HG02759 (cell line): ENCODE data around the gene PIK3IP1.
"Not testable (repeated sequence)": the region's sequence is repeated elsewhere in the genome, so short reads cannot be mapped to it uniquely, and the experiment has no call there.

Experiments used
- ATAC-seq: cut with Tn5 transposase; IDR thresholded peaks from one replicate; pipeline ENCODE4 v1.9.1; 2021; ENCODE audit warnings: mild to moderate bottlenecking, moderate library complexity; ENCODE audit not compliant: unreplicated experiment

PIK3IP1 gene

DNA sequence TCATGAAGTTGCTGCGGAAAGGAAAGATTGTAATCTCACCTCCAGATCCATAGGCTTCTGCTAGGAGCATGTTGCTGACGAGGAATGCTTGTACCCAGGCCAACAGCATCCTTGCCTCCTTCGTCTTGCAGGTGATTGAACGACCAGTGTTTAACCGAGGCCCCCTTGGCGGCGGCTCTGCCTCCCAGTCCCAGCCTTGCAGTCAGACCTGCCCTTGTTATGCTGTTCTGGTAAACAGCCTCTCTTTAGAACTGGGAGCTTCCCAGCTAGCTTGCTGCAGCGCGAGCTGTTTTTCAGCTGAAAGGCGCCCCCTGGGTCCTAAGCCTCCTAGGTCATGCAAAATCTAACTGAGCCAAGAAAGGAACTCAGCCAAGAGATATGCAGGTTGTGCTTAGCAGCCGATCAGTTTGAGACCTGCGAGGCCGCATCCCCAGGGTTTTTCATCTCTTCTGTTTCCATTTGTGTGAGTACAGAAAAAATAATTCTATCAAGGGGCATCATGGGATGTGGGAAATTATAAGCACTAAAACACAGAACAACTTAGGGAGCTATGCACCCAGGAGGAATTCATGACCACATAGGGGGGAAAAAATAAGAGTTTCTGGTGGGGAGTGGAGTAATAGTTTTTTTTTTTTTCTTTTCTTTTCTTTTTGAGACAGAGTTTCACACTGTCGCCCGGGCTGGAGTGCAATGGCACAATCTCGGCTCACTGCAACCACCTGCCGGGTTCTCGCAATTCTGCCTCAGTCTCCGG is at the start of gene PIK3IP1:
PIK3IP1 (minus strand) TSS at position 253 of the 754 bp plus-strand sequence; CDS start at position 109, 144 bp downstream.
- ATAC-seq: no peak

DNA sequence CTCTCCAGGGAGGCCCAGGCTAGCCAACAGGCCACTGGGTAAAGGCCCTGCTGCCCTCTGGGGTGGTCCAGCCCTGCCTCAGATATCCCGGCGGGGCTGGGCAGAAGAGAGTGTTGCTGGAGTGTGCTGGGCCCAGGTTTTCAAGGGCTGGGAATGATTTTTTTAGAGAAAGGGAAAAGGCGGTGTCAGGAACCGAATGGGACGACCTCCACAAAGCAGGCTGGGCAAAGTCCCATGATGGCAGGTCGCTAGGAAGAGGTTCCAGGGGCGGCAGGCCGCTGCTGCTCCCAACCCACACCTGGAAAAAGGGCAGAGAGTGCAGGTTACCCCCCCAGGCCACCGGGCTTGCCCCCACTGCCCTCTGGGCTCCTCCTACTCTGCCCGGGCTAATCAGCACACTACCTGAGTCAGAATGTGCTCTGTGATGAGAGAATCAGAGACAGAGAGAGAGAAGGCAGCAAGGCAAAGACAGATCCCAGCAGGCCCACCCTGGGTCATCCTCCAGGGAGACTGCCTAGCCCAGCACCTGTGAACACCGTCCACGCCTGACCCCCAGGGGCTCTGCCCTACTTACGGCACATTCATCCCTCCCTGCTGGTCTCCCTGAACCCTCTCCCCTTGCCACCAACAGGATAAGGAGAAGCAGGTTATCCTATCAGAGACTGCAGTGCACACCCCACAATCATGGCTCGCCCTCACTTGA is 49.2 kb upstream of the PIK3IP1 start:
- ATAC-seq: no peak

- no peak for ATAC-seq
Measured at GRCh38 chr22:31340765-31341247, 48.5 kb upstream of the PIK3IP1 start.

GRCh38 chr22:31340360-31340759 is 48.1 kb upstream of the PIK3IP1 start:
- ATAC-seq: no peak

DNA sequence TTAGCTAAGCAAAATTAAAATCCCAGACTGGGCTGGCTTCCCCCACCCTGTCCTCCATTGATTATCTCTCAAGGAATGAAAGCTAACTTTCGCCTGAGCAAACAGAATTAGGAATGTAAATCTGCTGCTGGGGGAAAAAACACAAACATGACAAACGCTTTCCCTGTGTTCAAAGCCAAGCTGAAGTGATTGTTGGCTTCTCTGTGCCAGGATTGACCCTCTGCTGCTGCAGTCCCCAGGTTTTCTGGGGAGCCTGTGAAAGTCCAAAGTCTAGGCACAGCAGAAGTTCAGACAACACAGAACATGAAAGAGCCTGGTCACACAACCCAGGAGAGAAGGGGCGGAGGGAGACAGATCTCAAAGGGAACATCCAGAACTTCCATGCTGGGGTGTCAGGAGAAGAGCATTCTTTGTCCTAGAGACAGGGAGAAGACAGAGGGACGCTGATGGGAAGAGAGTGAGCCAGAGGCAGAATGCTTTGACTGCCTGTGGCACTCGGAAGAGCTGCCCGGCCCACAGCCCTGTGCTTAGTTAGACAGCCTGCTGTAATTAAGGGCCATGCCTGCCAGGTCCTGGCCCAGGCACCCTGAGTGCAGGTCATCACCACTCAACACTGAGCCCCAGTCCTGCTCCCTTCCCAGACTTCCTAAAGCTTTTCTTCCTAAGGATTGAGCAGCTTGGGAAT is 47.0 kb upstream of the PIK3IP1 start:
- no peak for ATAC-seq

DNA sequence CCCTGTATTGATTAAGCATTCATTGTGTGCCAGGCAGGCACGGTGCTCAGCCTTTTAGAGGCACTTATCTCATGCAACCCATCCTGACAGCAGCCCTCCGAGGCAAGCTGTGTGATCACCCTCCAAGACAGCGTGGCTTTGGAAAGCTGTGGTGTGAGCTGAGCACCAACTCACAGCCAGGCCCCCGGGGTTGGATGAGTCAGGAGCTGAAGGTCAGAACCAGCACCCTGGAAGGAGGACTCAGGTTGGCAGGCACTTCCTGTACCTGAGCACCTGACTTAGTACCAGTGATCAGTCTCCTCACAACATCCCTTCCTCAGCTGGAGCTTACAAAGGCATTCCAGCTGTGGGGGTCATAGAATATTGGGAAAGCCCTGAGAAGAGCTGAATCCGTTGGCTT is 44.9 kb upstream of the PIK3IP1 start:
- no peak for ATAC-seq

DNA sequence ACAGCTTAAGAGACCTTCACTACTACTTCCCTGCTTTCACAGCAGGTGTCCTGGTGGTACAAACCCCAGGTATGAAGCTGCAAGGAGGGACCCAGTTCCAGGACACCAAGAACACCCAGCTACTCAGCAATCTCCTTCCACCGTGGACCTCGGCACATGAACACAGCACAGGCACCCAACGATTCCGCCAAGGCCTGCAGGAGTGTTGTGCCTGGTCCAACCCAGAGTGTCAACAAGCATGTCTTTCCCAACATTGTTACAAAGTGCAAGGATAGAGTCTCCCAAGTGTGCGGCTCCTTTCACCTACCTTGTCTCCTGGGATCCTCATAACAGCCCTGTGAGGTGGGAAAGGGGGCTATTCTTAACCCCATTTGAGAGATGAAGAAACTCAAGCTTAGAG is 42.0 kb upstream of the PIK3IP1 start:
- no peak for ATAC-seq

DNA sequence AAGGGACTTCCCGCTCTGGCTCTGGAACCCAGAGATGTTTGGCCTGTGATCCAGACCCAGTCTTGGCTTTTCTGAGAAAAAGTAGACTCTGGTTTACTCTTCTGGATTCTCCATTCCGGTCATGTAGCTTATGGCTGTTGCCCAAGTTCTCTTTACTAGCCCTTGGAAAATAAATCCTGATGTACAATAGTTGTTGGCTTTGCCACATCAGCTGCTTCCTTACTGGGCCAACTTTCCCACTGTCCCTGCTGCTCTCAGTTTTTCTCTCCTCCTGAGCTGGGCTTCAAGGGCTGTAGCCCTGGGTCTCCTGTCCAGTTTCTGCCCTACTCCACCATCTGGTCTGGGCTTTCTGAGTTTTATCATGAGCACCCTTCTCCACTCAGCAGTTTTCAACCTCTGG is 41.4 kb upstream of the PIK3IP1 start:
- no peak for ATAC-seq

DNA sequence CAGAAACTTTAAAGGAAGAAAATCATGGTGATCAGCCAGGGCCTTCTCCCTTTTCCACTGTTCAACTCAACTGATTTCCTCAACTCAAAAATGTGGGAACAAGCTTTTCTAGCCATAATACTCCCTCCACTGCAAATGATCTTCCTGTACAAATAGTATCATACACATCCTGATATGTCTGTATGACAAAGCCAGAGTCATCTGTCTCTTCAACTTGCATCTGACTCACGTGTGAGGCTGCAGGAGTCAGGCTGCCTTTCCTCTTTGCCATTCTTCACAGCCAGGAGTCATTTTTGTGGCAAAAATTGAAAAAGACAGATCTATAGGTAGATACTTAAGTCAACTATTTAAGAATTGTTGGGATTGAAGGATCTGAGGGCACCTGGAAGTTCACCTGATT is 40.6 kb upstream of the PIK3IP1 start:
- ATAC-seq: no peak

- ATAC-seq: no peak
Measured at GRCh38 chr22:31332010-31332409, 39.7 kb upstream of the PIK3IP1 start.

GRCh38 chr22:31329453-31330215 is 37.3 kb upstream of the PIK3IP1 start:
- ATAC-seq: no peak

- ATAC-seq: no peak
Measured at GRCh38 chr22:31329029-31329428, 36.7 kb upstream of the PIK3IP1 start.

- ATAC-seq: no peak
Measured at GRCh38 chr22:31328544-31328960, 36.3 kb upstream of the PIK3IP1 start.

DNA sequence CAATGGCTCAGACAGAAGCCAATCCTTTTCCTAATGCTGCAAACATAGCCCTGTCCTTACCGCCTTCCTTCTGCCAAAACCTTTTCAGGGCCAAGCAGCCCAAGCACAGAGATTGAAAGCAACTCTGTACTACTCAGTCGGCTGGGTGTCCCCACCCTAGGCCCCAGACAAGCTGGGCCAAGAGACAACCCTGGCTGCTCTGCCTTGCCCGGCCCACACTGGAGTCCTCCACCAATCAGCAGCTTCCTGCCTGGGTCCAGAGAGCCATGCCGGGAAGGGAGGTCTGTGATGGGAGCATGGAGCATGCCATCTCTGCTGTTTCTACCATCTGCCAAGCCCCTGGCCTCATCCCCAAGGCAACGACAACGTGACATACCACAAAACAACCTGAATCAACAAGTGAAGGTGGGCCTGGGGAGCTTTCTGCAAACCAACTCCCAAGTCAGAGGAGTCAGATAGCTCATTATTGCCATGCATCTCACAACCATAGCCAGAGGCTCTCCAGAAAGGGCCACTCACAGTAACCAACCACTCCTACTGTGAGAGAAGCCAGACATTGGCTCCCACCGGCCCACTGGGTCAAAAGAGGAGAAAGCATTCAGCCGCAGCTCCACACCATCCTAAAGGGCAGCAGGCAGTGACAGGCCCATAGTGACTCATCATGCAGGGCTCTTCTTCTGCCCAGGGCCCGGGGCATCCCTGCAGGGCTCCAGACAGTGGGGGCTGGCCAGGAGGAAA is 35.7 kb upstream of the PIK3IP1 start:
- no peak for ATAC-seq

- ATAC-seq: no peak
Measured at GRCh38 chr22:31326877-31327276, 34.6 kb upstream of the PIK3IP1 start.

DNA sequence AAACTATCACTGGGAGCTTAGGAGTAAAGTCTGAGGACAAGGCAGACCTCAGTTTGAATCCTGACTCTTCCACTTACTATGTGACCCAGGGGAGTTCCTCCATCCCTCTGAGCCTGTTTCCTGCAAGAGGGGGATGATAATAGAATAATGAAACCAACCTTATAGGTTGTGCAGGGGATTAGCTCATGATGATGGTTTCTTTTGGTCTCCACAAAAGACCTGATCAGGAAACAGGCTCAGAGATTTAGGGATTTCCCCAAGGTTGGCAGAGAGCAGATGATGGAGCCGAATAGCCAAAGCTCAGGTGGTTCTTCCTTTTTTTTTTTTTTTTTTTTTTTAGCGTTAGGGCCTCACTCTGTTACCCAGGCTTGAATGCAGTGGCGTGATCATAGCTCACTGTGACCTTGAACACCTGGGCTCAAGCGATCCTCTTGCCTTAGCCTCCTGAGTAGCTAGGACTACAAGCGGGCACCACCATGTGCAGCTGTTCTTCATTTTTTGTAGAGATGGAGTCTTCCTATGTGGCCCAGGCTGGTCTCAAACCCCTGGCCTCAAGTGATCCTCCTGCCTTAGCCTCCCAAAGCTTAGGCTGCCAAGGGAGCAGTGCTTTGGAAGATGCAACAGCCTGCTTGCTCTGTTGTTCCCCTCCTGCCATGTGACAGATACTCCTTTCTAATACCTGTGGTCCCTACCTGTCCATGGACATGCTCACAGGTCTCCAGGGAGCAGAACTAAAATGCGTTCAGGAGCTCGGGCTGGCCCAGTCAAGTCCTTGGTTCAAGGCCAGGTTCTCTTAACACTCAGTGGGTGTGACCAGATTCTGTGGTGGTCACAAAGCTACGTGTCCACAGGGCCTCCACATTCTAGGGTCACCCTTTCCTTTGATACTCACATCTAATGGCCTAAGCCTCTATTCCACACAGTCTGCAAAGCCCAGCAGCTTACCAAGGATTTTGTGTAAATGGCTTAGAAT is 31.6 kb upstream of the PIK3IP1 start:
- no peak for ATAC-seq

DNA sequence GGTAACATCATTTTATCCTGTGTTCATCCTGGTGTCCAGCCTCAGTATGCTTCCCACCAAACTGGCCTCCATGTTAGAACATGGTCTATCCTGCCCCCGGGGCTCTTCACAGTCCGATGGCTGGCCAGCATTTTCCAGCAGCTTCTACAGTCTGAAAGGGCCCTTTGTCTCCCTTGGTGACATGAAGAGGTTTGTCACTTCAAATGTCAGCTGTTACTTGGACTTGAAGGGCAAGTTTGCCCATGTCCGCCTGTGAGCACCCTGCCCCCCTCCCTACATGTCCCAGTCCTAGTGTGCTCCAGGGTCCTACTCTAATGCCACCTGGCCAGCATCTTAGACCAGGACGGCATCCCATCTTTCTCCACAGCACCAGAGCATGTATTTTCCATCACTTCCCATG is 29.1 kb upstream of the PIK3IP1 start:
- ATAC-seq: no peak

- ATAC-seq: not testable (repeated sequence)
Measured at GRCh38 chr22:31314220-31314619, 21.9 kb upstream of the PIK3IP1 start.
